Right renal cortex interstitium (tissue), 3 donors: Measurements from ENCODE around the gene GAS2L1. TPM values are rescaled to one million over a fixed set of nuclear protein-coding genes. Genes with fewer than 3 reads are reported as not detected.

Source experiments
- DNase-seq, 3 donors: peaks; one replicate each; pipeline ENCODE4 v3.0.0-alpha.2; 2013; ENCODE audit warnings: low read depth in 3 of 3, low spot score in 2 of 3
- polyA plus RNA-seq, 3 donors: library from polyadenylated mRNA; unstranded; fragments of 120-200 nt; gene quantifications; one replicate each; pipeline ENCODE4 v1.2.1, GENCODE V29; 2013; ENCODE audit not compliant: insufficient read length in 3 of 3

The GAS2L1 gene
- polyA plus RNA-seq: 1 to 10 TPM; 4.4 to 6.5 (median 5.6) TPM

GRCh38 chr22:29306175-29306834 lies at the start of gene GAS2L1:
Gene GAS2L1, plus strand, starts transcription at chr22:29306650. Its CDS starts 1,456 bp downstream, at chr22:29308106.
- peak; percentile 45 to 68 (median 55) for DNase-seq

- no peak for DNase-seq
Measured at GRCh38 chr22:29257751-29258181, 48.7 kb upstream of the GAS2L1 start.

- no peak for DNase-seq
Measured at GRCh38 chr22:29258407-29259252, 47.8 kb upstream of the GAS2L1 start.

DNA sequence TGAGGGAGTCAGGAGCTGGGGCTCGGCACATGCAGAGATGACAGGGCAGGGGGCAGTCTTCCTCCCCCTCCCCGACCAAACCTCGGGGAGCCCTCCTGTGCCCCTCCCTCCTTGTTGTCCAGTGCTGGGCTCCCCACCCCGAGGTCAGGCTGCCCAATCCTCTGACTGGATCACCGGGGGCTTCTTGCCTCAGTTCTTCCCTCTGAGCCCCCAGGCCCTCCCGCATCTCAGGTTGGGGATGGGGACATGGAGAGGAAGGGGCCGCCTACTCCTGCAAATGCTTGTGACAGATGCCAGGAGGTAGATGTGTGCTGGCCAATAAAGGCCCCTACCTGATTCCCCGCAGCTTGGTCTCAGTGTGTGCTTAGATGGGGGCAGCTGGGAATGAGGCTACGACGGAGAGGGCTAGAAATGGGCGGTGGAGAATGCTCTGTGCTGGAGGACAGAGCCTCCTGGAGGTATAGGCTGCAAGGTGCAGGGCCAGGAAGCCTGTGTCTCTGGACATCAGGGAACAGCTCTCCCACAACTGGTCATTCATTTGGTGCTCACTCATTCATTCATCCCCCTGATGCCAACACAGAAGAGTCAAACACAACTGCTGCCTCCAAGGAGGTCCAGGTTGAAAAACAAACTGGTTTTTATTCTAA lies 47.1 kb upstream of the GAS2L1 start:
- DNase-seq: no peak

DNA sequence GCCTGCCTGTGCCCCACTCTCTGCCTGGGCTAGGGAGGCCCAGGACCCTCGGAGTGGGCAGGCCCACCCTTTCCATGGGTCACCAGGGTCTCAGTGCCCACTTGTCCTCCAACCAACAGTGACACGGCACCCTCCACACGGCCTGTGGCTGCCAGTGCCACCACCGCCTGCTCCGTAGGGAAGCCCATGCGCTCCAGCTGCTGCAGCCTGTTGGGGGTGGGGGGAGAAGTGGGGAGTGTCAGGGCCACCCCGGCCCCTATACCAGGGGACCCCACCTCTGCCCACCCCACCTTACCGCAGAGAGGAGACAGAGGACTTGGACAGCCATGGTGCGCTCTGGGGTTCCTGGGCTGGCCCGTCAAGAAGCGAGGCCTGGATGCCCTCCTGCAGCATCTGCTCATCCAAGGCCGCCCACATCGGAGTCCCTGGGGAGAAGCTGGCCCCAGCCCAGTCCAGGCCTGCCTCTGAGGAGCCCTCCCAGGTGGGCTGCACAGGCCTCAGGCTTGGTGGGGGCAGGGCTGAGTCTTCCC lies 46.4 kb upstream of the GAS2L1 start:
- no peak for DNase-seq

GRCh38 chr22:29260601-29261315 lies 45.7 kb upstream of the GAS2L1 start:
- no peak for DNase-seq

- no peak for DNase-seq
Measured at GRCh38 chr22:29263791-29264276, 42.6 kb upstream of the GAS2L1 start.

GRCh38 chr22:29265305-29265704 lies 41.1 kb upstream of the GAS2L1 start:
- no peak for DNase-seq

DNA sequence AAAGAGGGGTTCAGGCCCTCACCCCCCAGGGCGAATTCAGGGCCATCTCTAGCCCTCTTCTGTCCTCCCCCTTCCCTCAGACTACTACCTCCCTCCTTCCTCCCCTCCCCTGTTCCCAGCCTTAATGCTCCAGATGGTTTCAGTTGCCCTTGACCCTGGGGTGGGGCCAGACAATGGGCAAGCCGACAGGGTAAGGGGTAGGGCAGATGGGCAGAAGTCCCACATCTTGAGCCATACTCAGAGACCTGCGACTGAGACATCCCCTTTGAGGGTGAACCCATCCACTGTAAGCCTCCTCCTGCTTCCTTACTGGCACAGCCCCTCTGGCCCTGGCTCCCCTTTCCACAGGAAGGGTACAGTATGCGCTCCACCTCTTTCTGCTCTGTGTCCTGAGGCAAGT lies 40.5 kb upstream of the GAS2L1 start:
- no peak for DNase-seq

DNA sequence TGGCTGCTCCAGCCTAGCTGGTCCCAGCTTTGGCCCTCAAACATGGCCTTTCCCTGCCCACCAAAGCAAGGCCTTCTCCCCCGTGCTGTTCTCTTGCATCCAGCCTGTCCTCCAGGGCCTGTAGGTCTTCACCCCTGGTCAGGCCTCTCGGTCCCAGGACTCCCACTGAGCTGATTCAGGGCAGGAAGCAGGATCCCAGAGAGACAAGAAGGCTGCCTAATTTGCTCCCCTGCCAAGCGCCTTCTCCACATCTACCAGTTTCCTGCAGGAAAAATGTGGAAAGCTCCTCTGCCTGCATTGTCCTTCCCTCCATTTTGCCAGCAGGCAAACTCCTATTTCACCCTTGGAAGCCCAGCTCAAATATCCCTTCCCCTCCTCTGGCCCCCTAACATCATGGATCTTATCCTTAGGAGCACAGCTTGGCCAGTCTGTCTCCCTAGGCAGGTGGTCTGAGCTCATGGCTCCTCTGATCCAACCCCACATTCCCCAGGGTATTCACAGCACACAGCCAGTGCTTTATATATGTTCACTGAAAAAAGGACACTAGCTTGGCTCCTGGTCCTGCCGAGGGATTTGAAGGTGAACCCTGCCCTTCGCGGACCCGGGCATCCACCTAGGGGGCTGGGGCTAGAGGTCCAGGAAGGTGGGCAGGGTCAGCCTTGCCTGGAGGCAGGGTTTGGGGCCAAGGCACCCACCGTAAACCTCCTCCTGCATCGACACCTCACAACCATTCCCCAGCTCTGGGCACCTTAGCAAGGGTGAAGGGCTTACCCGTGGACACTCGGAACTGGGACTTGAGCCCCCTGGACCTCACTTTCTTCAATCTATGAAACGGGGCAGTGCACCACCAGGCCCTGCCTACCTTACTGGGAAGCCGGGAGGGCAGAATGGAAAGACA lies 39.6 kb upstream of the GAS2L1 start:
- no peak for DNase-seq

- no peak for DNase-seq
Measured at GRCh38 chr22:29267462-29267857, 39.0 kb upstream of the GAS2L1 start.

- peak; percentile 91 to 94 (median 92) for DNase-seq
Measured at GRCh38 chr22:29267858-29268510, 38.5 kb upstream of the GAS2L1 start, which contains the start of the genes EWSR1 and RHBDD3. Gene EWSR1, plus strand, starts transcription at chr22:29268268. Its CDS starts 69 bp downstream, at chr22:29268337. Gene RHBDD3, minus strand, starts transcription at chr22:29267981. Its CDS starts 2,355 bp downstream, at chr22:29265626.

DNA sequence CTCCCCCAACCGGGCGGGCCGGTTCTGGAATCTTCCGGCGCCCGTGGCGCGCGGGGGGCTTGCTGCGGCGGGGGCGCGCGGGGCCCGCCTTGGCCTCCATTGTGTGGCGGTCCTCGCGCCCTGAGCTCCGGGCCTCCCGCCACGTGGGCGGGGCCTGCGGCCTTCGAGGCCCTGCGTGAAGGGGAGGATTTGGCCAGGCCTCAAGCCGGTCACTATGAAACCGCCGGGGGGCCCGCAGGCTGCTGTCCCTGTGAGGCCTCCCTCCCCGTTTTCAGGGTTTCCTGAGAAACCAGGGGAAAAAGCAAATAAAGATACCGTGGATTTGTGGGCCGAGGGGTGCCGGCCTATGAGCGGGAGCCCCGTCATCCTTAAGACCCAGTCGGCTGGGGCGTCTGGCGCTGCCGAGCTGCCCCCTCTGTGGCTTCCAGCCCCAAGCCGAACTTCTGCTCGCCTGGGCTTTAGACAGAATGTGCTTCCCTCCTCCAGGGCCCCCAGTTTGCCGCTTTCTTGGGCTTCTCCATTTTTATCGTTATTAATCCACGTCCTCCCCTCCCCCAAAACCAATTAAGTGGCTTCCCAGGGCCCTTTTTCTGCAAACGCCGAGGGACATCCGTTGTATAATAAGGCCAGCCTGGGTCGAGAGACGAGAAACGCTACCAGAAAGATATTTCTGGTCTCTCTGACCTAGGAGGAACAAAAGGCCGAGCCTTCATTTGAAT lies 37.8 kb upstream of the GAS2L1 start:
- peak in 1 of 3 donors; percentile 39 for DNase-seq

GRCh38 chr22:29269230-29269604 lies 37.2 kb upstream of the GAS2L1 start:
- DNase-seq: no peak

- no peak for DNase-seq
Measured at GRCh38 chr22:29269731-29270474, 36.5 kb upstream of the GAS2L1 start.

- no peak for DNase-seq
Measured at GRCh38 chr22:29270475-29271271, 35.8 kb upstream of the GAS2L1 start.
